HepG2 (cell line): Measurements from ENCODE around the gene WSB1. TPM values are rescaled to one million over a fixed set of nuclear protein-coding genes. Genes with fewer than 3 reads are reported as not detected.

Source experiments
- AFF4 ChIP-seq: sonication (generic); formaldehyde crosslinking; IDR thresholded peaks from 2 replicates; pipeline ENCODE4 v1.4.0; 2020; ENCODE audit warnings: missing genetic modification reagents
- ATF2 ChIP-seq: sonication (generic); formaldehyde crosslinking; IDR thresholded peaks from 2 replicates; pipeline ENCODE4 v1.4.0; 2020; ENCODE audit warnings: missing genetic modification reagents
- HBP1 ChIP-seq: IDR thresholded peaks from 2 replicates; pipeline ENCODE4 v1.6.1; 2016; ENCODE audit warnings: low read depth, control low read depth
- HMG20A ChIP-seq: IDR thresholded peaks from 2 replicates; pipeline ENCODE4 v1.6.1; 2016; ENCODE audit warnings: borderline replicate concordance
- MAZ ChIP-seq, 2 experiments: sonication (generic) in 1 of 2; formaldehyde crosslinking in 1 of 2; IDR thresholded peaks; 2 replicates each; pipeline versions ENCODE4 v1.5.0 to v1.6.1; 2012 to 2020; ENCODE audit warnings: low read depth in 2 of 2, mild to moderate bottlenecking in 2 of 2, borderline replicate concordance in 1 of 2, improper control_type of control experiment in 1 of 2, low read length in 1 of 2, missing genetic modification reagents in 1 of 2, moderate library complexity in 1 of 2
- NAIF1 ChIP-seq: sonication (generic); formaldehyde crosslinking; IDR thresholded peaks from 2 replicates; pipeline ENCODE4 v1.5.0; 2020; ENCODE audit warnings: mild to moderate bottlenecking, missing genetic modification reagents, borderline replicate concordance
- SKI ChIP-seq: fragments of 450-650 bp; IDR thresholded peaks from one replicate; pipeline ENCODE4 v1.6.1; 2018; ENCODE audit warnings: mild to moderate bottlenecking; ENCODE audit not compliant: partially characterized antibody
- SMARCC2 ChIP-seq: fragments of 450-650 bp; IDR thresholded peaks from 2 replicates; pipeline ENCODE4 v1.6.1; 2017; ENCODE audit warnings: antibody characterized with exemption, mild to moderate bottlenecking
- SYNCRIP ChIP-seq: fragments of 200-400 bp; formaldehyde crosslinking; IDR thresholded peaks from 2 replicates; pipeline ENCODE4 v1.6.1; 2018; ENCODE audit warnings: mild to moderate bottlenecking, low read depth, low read length; ENCODE audit not compliant: insufficient read depth
- THAP9 ChIP-seq: sonication (generic); formaldehyde crosslinking; IDR thresholded peaks from 2 replicates; pipeline ENCODE4; 2020; ENCODE audit warnings: missing genetic modification reagents, mild to moderate bottlenecking, borderline replicate concordance
- TMF1 ChIP-seq: sonication (generic); formaldehyde crosslinking; IDR thresholded peaks from 2 replicates; pipeline ENCODE4 v1.8.1; 2022; ENCODE audit warnings: low read depth, missing genetic modification reagents
- ZBTB38 ChIP-seq: sonication (generic); formaldehyde crosslinking; IDR thresholded peaks from 2 replicates; pipeline ENCODE4 v1.5.1; 2020; ENCODE audit warnings: mild to moderate bottlenecking, missing genetic modification reagents
- ZNF432 ChIP-seq: sonication (generic); formaldehyde crosslinking; IDR thresholded peaks from 2 replicates; pipeline ENCODE4 v1.5.0; 2020; ENCODE audit warnings: missing genetic modification reagents, mild to moderate bottlenecking, borderline replicate concordance
- ZNF589 ChIP-seq: sonication (generic); formaldehyde crosslinking; conservative IDR thresholded peaks from 2 replicates; pipeline ENCODE4 v1.8.0; 2022; ENCODE audit warnings: mild to moderate bottlenecking, moderate library complexity, missing genetic modification reagents
- ZNF629 ChIP-seq: sonication (generic); formaldehyde crosslinking; conservative IDR thresholded peaks from 2 replicates; pipeline ENCODE4 v1.5.0; 2020; ENCODE audit warnings: missing genetic modification reagents
- ZNF652 ChIP-seq: IDR thresholded peaks from 2 replicates; pipeline ENCODE4 v1.6.1; 2016; ENCODE audit warnings: low read depth, borderline replicate concordance
- ZNF768 ChIP-seq: sonication (generic); formaldehyde crosslinking; IDR thresholded peaks from 2 replicates; pipeline ENCODE4 v1.4.0; 2020; ENCODE audit warnings: missing genetic modification reagents
- ZSCAN12 ChIP-seq: sonication (generic); formaldehyde crosslinking; IDR thresholded peaks from 2 replicates; pipeline ENCODE4 v1.9.0; 2021; ENCODE audit warnings: mild to moderate bottlenecking, missing genetic modification reagents
- polyA plus RNA-seq, 8 experiments: library from polyadenylated mRNA; depleted of rRNA in 3 of 8; stranded (reverse) in 7 of 8; unstranded in 1 of 8; fragments of >200 nt; fragmentation: Illumina TruSeq in 4 of 8; extraction: Trizol in 4 of 8; gene quantifications; 2 replicates each; pipeline versions ENCODE4 v1.2.1 to v1.2.3, GENCODE V29; 2011 to 2016; ENCODE audit warnings: low read depth in 4 of 8, missing spikeins in 1 of 8, mixed read lengths in 1 of 8; ENCODE audit not compliant: insufficient read depth in 1 of 8
- total RNA-seq, 5 experiments: library from RNA; depleted of rRNA; stranded (reverse); fragments of >200 nt; fragmentation: Illumina TruSeq; extraction: Trizol; gene quantifications; 2 replicates each; pipeline ENCODE4 v1.2.3, GENCODE V29; 2016; ENCODE audit warnings: low read depth in 1 of 5

WSB1 gene
- total and polyA plus RNA-seq, 2 of the 13 experiments (the other 11 are each of a cell fraction or from before 2014, with no cell fraction given) = 81.3 to 294 TPM

GRCh38 chr17:27332485-27333409 is 38.8 kb downstream of the WSB1 start (continued):
- 0 out of 2 replicates have a peak, but pooled peaks have one; percentile 47 for TF ChIP-seq ZSCAN12 (CRISPR knock-in tag)
- TF ChIP-seq SYNCRIP = no peak
- TF ChIP-seq ATF2 = no peak
- peak; percentile 29; the same call in 1 of the 2 replicates for TF ChIP-seq MAZ (IDR thresholded peaks at IDR 0.05; ENCODE audit: borderline replicate concordance, low read depth, low read length)
- TF ChIP-seq MAZ (CRISPR knock-in tag; IDR thresholded peaks at IDR 0.05; ENCODE audit: low read depth) = peak; percentile 87; the same call in 1 of the 2 replicates
- no peak for TF ChIP-seq TMF1 (CRISPR knock-in tag)
- TF ChIP-seq ZNF768 (CRISPR knock-in tag) = peak; percentile 35; the same call in 1 of the 2 replicates
- peak; percentile 43; the same call in 1 of the 2 replicates for TF ChIP-seq THAP9 (CRISPR knock-in tag)
- no peak; the same call in 1 of the 2 replicates for TF ChIP-seq NAIF1 (CRISPR knock-in tag)
- TF ChIP-seq ZBTB38 (CRISPR knock-in tag) = peak; percentile 55; the same call in 1 of the 2 replicates
- TF ChIP-seq SKI = peak; percentile 90
- peak; percentile 55; the same call in 1 of the 2 replicates for TF ChIP-seq ZNF629 (CRISPR knock-in tag)
- TF ChIP-seq AFF4 (CRISPR knock-in tag) = no peak
- TF ChIP-seq HMG20A (CRISPR knock-in tag) = no peak
- no peak for TF ChIP-seq SMARCC2
- TF ChIP-seq ZNF432 = no peak
- no peak for TF ChIP-seq HBP1 (CRISPR knock-in tag)
- TF ChIP-seq ZNF652 (CRISPR knock-in tag) = no peak
- no peak for TF ChIP-seq ZNF589 (CRISPR knock-in tag)
